ENCODE results near the gene TAS1R2.

Gene TAS1R2

DNA sequence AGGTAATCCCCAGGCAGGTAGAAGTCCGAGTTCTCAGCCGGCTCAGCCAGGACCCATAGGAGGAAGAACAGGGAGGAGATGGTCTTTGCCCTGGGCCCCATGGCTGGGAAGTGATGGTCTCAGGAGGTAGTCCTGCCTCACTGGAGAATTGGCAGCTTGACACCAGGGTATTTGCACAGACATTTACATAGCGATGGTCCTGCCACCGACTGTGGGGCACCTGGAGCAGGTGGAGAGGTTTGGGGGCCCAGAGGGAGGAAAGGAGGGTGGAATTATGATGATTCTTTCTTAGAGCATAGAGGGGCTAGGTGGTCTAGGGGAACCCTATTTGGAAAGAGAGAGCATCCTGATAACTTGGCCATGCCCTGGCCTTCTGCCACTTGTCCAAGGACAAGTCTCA, at the start of gene TAS1R2:
TSS of gene TAS1R2 (minus strand) at position 101 of the 400 bp plus-strand sequence. CDS start at position 101, 0 bp downstream.
- no peak within 1 kb of the TSS for H3K27ac ChIP-seq
- TF ChIP-seq CTCF (conservative IDR thresholded peaks at IDR 0.05): no peak

DNA sequence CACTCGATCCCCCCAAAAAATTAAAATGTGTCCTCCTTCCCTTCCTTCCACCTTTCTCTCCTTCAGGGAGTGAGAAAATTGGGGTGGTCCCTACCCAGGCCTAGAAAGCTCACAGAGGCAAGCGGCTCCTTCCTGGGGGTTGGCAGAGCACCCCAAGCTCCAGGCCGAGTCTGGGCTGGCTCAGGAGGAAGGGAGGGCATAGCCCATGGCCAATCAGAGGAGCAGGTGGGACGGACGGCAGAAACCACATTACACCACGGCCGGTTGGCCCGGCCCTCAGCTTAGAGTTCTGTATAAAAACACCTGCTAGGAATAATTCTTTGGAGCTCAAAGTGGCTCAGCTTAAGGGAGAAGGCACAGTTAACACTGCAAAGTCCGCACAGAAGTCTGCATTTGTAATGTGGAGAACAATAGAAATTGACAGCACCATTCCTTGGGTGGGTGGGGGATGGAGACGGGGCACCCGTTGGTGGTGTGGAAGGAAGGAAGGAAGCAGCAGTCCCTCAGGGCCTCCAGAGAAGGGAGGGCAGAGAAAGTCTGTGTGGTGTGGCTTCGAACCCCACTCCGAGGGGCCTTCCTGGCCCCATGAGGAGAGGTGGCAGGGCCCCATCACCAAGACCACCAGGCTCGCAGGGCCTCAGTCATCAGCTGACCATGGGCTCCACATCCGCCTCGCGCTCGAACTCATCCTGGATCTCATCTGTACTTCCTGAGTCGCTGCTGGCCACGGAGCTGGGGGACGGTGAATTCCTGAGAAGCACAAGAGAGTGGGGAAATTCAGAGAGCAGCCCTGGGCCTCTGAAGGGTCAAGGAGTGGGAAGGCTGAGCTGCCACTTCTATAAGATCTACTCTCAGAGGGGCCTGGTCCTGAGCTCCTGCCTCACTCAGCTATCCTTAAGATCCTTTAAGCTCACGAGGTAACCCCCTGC, 48.7 kb upstream of the TAS1R2 start:
- TF ChIP-seq CTCF (conservative IDR thresholded peaks at IDR 0.05): no peak
- H3K27ac ChIP-seq: peak overlapping the region; percentile 56

- TF ChIP-seq CTCF (conservative IDR thresholded peaks at IDR 0.05): peak; percentile 86
These were observed 47.8 kb upstream of the TAS1R2 start for GRCh38 chr1:18907021-18907916.

DNA sequence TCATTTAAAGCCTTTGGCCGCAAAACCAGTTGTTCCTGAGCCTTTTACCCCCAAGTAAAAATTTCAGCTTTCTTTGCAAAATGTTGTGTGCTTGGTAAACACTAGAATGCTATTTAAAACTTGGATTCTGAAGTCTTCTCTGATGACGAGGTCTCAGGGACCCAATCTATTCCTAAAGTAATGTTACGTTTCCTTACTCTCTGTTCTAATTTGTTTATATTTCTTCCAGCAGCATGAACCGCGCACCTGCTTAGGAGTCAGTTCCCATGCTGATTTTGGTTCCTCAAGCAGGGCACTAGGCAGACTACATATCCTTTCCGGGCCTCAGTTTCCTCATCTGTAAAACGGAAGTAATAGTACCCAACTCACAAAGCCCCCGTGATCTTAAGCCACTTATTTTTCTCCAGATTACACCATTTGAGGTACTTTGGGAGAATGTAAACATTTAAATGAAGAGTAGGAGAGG, 43.9 kb upstream of the TAS1R2 start:
- peak overlapping the region; percentile 95 for H3K27ac ChIP-seq

More at GRCh38 chr1:18907021-18907916, 47.8 kb upstream of the TAS1R2 start:
- H3K27ac ChIP-seq: peak overlapping the region; percentile 56

GRCh38 chr1:18902523-18903290, 43.2 kb upstream of the TAS1R2 start, which contains the start of gene ALDH4A1:
ALDH4A1 (minus strand) TSS chr1:18902555; CDS start chr1:18902523, 32 bp downstream.
- TF ChIP-seq CTCF (conservative IDR thresholded peaks at IDR 0.05): no peak
- H3K27ac ChIP-seq: peak within 1 kb of the TSS; percentile 95

More for the DNA sequence above, 43.9 kb upstream of the TAS1R2 start:
- TF ChIP-seq CTCF (conservative IDR thresholded peaks at IDR 0.05): no peak

DNA sequence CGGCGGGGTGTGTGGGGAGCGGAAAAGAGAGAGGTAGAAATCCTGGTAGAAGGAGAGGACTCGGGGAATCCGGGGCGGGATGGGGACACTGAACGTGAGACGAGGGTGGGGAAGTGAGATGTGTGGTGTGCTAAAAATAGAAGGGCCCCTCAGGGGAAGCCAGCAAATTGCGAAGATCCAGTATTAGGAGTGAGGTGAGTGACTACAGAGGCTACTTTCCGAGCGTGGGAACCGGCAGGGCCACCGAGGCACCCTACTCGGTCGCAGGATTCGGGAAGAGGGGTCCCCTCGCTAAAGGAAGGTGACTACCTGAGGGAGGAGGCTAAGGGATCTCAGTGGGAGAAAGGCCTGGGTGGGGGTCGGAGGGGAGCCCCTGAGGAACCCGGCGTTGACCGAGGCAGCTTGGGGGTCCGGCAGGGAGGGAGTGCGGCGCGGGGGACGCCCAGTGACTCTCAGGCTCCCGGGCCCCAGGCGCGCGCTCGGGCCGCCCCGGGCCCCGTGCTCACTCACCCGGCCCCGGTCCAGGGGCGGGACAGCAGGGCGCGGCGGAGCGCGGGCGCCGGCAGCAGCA, 42.6 kb upstream of the TAS1R2 start:
- no peak for TF ChIP-seq CTCF (conservative IDR thresholded peaks at IDR 0.05)
- peak overlapping the region; percentile 95 for H3K27ac ChIP-seq

Measured in VCaP (cell line).